IMR-90 (cell line): ENCODE measurements around the gene TTLL9. TPM values are rescaled to one million over a fixed set of nuclear protein-coding genes. Genes with fewer than 3 reads are reported as not detected.

Experiments
- ATAC-seq: fragments of 200-7000 bp; cut with Tn5 transposase; 2 replicates; pipeline ENCODE4 v1.9.1; 2020; ENCODE audit warnings: low read depth, mild to moderate bottlenecking, moderate library complexity
- BruUV-seq: library from RNA; stranded (reverse); fragments of 400-500 nt; replicated peaks from 2 replicates; lab custom pipeline; 2021; lab: Mats Ljungman, UMichigan
- CTCF ChIA-PET: fragments of 300-600 bp; formaldehyde crosslinking; extraction: SDS; loops from one replicate; lab custom pipeline; 2021; ENCODE audit warnings: antibody characterized with exemption; lab: Yijun Ruan, JAX
- POLR2A ChIA-PET: fragments of 300-600 bp; sonication (Branson Sonifier 250); formaldehyde crosslinking; loops from one replicate; lab custom pipeline; 2022; ENCODE audit warnings: antibody characterized with exemption; ENCODE audit not compliant: unreplicated experiment; lab: Charles Lee
- DNase-seq: peaks from one replicate; pipeline ENCODE4 v3.0.0; 2013
- H2AFZ ChIP-seq: replicated peaks from 2 replicates; pipeline ENCODE3; 2013; ENCODE audit warnings: low read length, mild to moderate bottlenecking; ENCODE audit not compliant: poor library complexity
- H2AK5ac ChIP-seq: 2 replicates; pipeline ENCODE4 v1.6.1; 2013; ENCODE audit warnings: low read depth, low read length, inconsistent platforms
- H2AK9ac ChIP-seq: replicated peaks from 2 replicates; pipeline ENCODE3; 2013; ENCODE audit warnings: mild to moderate bottlenecking, low read depth, low read length, moderate library complexity; ENCODE audit not compliant: poor library complexity
- H2BK120ac ChIP-seq: 2 replicates; pipeline ENCODE4 v1.6.1; 2013; ENCODE audit warnings: low read depth, low read length, inconsistent platforms
- H2BK15ac ChIP-seq: 3 replicates; pipeline ENCODE4 v1.6.1; 2013; ENCODE audit warnings: low read depth, low read length, inconsistent platforms
- H2BK20ac ChIP-seq: 2 replicates; pipeline ENCODE4 v1.6.1; 2013; ENCODE audit warnings: low read depth, mild to moderate bottlenecking, inconsistent platforms, low read length, moderate library complexity
- H2BK5ac ChIP-seq: 2 replicates; pipeline ENCODE4 v1.6.1; 2013; ENCODE audit warnings: mild to moderate bottlenecking, low read depth, low read length, inconsistent platforms; ENCODE audit not compliant: poor library complexity, severe bottlenecking
- H3K14ac ChIP-seq: replicated peaks from 2 replicates; pipeline ENCODE4 v1.6.1; 2013; ENCODE audit warnings: low read depth, low read length, inconsistent platforms
- H3K18ac ChIP-seq: 2 replicates; pipeline ENCODE4 v1.6.1; 2013; ENCODE audit warnings: low read depth, low read length, control low read depth
- H3K23ac ChIP-seq: 2 replicates; pipeline ENCODE4 v1.6.1; 2013; ENCODE audit warnings: low read depth, low read length, inconsistent platforms
- H3K27ac ChIP-seq: 2 replicates; pipeline ENCODE4 v1.5.1; 2013; ENCODE audit warnings: mild to moderate bottlenecking, control low read depth, low read length; ENCODE audit not compliant: insufficient read depth
- H3K27me3 ChIP-seq: 2 replicates; pipeline ENCODE4 v1.6.1; 2013; ENCODE audit warnings: low read length; ENCODE audit not compliant: control insufficient read depth, insufficient read depth
- H3K36me3 ChIP-seq: 2 replicates; pipeline ENCODE4 v1.6.1; 2013; ENCODE audit warnings: low read length, mixed read lengths; ENCODE audit not compliant: control insufficient read depth, insufficient read depth
- H3K4ac ChIP-seq: 2 replicates; pipeline ENCODE4 v1.6.1; 2013; ENCODE audit warnings: low read depth, low read length, inconsistent platforms
- H3K4me1 ChIP-seq: 2 replicates; pipeline ENCODE4 v1.6.1; 2013; ENCODE audit warnings: low read length, mixed read lengths; ENCODE audit not compliant: control insufficient read depth, insufficient read depth
- H3K4me2 ChIP-seq: 2 replicates; pipeline ENCODE4 v1.6.1; 2013; ENCODE audit warnings: low read depth, mild to moderate bottlenecking, control low read depth, low read length, moderate library complexity
- H3K4me3 ChIP-seq: 2 replicates; pipeline ENCODE4 v1.5.1; 2013; ENCODE audit warnings: low read depth, mild to moderate bottlenecking, control low read depth, low read length, moderate library complexity; ENCODE audit not compliant: insufficient read depth
- H3K56ac ChIP-seq: 2 replicates; pipeline ENCODE4 v1.6.1; 2013; ENCODE audit warnings: low read length, inconsistent platforms; ENCODE audit not compliant: insufficient read depth; ENCODE audit errors: extremely low read depth
- H3K79me1 ChIP-seq, 2 experiments: 2 replicates each; pipeline ENCODE4 v1.6.1; 2013; ENCODE audit warnings: low read length in 2 of 2, inconsistent platforms in 1 of 2, low read depth in 1 of 2
- H3K9ac ChIP-seq: 2 replicates; pipeline ENCODE4 v1.6.1; 2013; ENCODE audit warnings: low read depth, low read length, control low read depth
- H3K9me1 ChIP-seq: 2 replicates; pipeline ENCODE4 v1.6.1; 2013; ENCODE audit warnings: low read length, inconsistent platforms; ENCODE audit not compliant: insufficient read depth
- H3K9me3 ChIP-seq: 2 replicates; pipeline ENCODE4 v1.6.1; 2013; ENCODE audit warnings: low read length; ENCODE audit not compliant: control insufficient read depth, insufficient read depth
- H4K20me1 ChIP-seq: 2 replicates; pipeline ENCODE4 v1.6.1; 2013; ENCODE audit warnings: low read length, inconsistent platforms; ENCODE audit not compliant: insufficient read depth
- H4K5ac ChIP-seq: 2 replicates; pipeline ENCODE4 v1.6.1; 2013; ENCODE audit warnings: mild to moderate bottlenecking, low read depth, low read length, control low read depth
- H4K8ac ChIP-seq, 2 experiments: 2 replicates each; pipeline ENCODE4 v1.6.1; 2013; ENCODE audit warnings: low read depth in 2 of 2, low read length in 2 of 2, control low read depth in 1 of 2, inconsistent platforms in 1 of 2
- H4K91ac ChIP-seq: 2 replicates; pipeline ENCODE4 v1.6.1; 2013; ENCODE audit warnings: low read depth, low read length, inconsistent platforms; ENCODE audit not compliant: insufficient read depth
- CHD1 ChIP-seq: IDR thresholded peaks from 2 replicates; pipeline ENCODE4 v1.6.1; 2012; ENCODE audit warnings: low read depth, low read length, improper control_type of control experiment
- MAFK ChIP-seq: IDR thresholded peaks from 2 replicates; pipeline ENCODE4 v1.6.1; 2012; ENCODE audit warnings: low read depth, low read length, improper control_type of control experiment
- RAD21 ChIP-seq: IDR thresholded peaks from 2 replicates; pipeline ENCODE4 v1.6.1; 2012; ENCODE audit warnings: low read length, improper control_type of control experiment
- RFX5 ChIP-seq: IDR thresholded peaks from 2 replicates; pipeline ENCODE4 v1.8.0; 2012; ENCODE audit warnings: low read depth, mild to moderate bottlenecking, low read length, moderate library complexity
- WGBS, 2 experiments: methylation state at CpG; one replicate each; pipeline versions ENCODE4 v1.1.5 to v1.1.7; 2013; ENCODE audit warnings: missing lambda C conversion rate in 2 of 2; ENCODE audit not compliant: insufficient read length in 1 of 2; ENCODE audit errors: extremely low coverage in 2 of 2; 5-methylcytosine and 5-hydroxymethylcytosine counted together
- dilution Hi-C: fragments of 300-500 bp; cut with HindIII; formaldehyde crosslinking; loops from one replicate; pipeline ENCODE4 v1.14.3; 2018; ENCODE audit warnings: low sequenced_read_pairs; ENCODE audit not compliant: unreplicated experiment
- in situ Hi-C: fragments of 300-500 bp; cut with MboI; formaldehyde crosslinking; loops from 3 replicates; pipeline ENCODE4 v1.14.3; 2019; ENCODE audit warnings: low sequenced_read_pairs, inconsistent platforms, mixed read lengths
- intact Hi-C: fragments of 100-400 bp; cut with micrococcal nuclease; formaldehyde crosslinking; loops from 2 replicates; pipeline ENCODE4 v1.10.0; 2022
- polyA plus RNA-seq, 3 experiments: library from polyadenylated mRNA; depleted of rRNA; stranded (reverse); fragments of >200 nt; gene quantifications; 2 replicates each; pipeline ENCODE4 v1.2.3, GENCODE V29; 2012; ENCODE audit warnings: low replicate concordance in 1 of 3
- total RNA-seq: library from RNA; depleted of rRNA; stranded (reverse); fragments of >200 nt; gene quantifications from 2 replicates; pipeline ENCODE4 v1.2.3, GENCODE V29; 2012
- TF ChIP-seq, protein P1 (sequence below): fragments of 150-350 bp; IDR thresholded peaks from 2 replicates; pipeline ENCODE4 v1.6.1; 2017; ENCODE audit warnings: mild to moderate bottlenecking, antibody characterized with exemption, low read length, low read depth

TTLL9 gene
- total and polyA plus RNA-seq, 2 of the 4 experiments (the other 2 are of a cell fraction) = not detected

DNA sequence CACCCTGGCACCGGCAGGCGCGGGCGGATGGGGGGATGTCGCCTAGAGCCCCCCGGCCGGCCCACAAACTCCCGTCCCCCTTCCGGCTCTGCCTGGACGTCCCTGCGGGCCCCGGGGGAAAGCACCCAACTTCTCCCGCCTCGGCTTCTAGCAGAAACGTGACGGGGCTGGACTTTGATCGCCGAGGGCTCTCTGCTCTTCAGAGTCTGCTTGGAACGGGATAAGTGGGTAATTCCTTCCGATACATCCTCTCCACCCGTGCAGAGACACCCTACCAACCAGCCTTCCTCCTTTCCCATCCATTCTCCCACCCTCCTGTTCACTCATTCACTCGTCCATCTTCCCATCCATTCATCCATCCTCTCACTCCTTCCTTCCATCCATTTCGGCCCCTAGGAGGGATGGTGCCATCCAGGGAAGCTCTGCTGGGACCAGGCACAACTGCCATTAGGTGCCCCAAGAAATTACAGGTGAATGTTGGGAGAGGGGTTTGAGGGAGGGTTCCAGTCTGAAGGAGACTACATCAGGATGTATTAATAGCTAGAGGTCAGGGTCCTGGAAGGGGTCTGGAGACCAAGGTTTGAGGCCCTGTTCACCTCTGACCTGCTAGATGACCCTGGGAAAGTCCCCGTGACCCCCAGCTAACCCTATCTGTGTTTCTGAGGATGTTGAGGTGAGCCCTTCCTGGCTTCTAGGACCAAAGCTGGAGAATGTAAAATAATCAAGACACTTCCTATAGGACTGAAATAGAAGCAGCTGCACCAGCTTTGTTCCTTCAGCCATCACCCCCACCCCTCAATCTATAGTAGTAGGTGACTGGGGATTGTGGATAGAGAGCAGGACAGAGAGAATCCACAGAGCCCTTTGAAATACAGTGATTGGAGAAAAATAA is 538 bp downstream of the TTLL9 start:
- no peak overlapping the region; the same call in 1 of the 2 replicates for H3K4me2 ChIP-seq

More for the DNA sequence above, 538 bp downstream of the TTLL9 start:
- Histone ChIP-seq H2AK9ac (no peak overlapping the region), H2BK15ac (no peak overlapping the region), H3K79me1 (no peaks in the 10 kb centered on the region), H4K5ac (no peak overlapping the region), H3K27me3 (peaks cover 63% of the 10 kb centered on the region), H3K9me3 (peaks cover 2% of the 10 kb centered on the region; the same call in 1 of the 2 replicates), H3K9me1 (no peaks in the 10 kb centered on the region), H3K56ac (no peak overlapping the region), H3K9ac (no peak overlapping the region), H3K23ac (peak overlapping the region; percentile 66), H2AK5ac (no peak overlapping the region; the same call in 1 of the 2 replicates), H3K27ac (no peak overlapping the region), H2BK120ac (no peak overlapping the region), H4K8ac (no peak overlapping the region), H3K18ac (no peak overlapping the region), H4K91ac (no peak overlapping the region), H4K20me1 (no peaks in the 10 kb centered on the region), H3K4me1 (no peaks in the 10 kb centered on the region), H2AFZ (peak overlapping the region; percentile 49), H3K36me3 (no peaks in the 10 kb centered on the region), H2BK5ac (no peak overlapping the region), H2BK20ac (no peak overlapping the region), H3K4me3 (peak overlapping the region; percentile 5; the same call in 1 of the 2 replicates), H3K14ac (no peak overlapping the region), H3K4ac (no peak overlapping the region)
- intact Hi-C loops (no loop called here), in situ Hi-C loops (no loop called here), dilution Hi-C loops (no loop called here)
- 4% methylated on average over 17 of the region's 24 CpGs; no CpG with 5 or more reads in 1 of the 2 experiments for WGBS, 2 experiments
- ChIA-PET CTCF (interaction anchor here (1.5 kb wide), 1 partner anchor 19 kb away, joined by 4 read pairs; no protein-coding TSS in a partner anchor), POLR2A (no interaction called here)
- no peak for TF ChIP-seq RAD21
- TF ChIP-seq MAFK = no peak
- no peak for TF ChIP-seq CHD1
- no peak for TF ChIP-seq RFX5
- TF ChIP-seq, protein P1, sequence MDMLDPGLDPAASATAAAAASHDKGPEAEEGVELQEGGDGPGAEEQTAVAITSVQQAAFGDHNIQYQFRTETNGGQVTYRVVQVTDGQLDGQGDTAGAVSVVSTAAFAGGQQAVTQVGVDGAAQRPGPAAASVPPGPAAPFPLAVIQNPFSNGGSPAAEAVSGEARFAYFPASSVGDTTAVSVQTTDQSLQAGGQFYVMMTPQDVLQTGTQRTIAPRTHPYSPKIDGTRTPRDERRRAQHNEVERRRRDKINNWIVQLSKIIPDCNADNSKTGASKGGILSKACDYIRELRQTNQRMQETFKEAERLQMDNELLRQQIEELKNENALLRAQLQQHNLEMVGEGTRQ = no peak
- no peak for DNase-seq
- no TSS peak for BruUV-seq
- no peak for ATAC-seq
